HepG2 (cell line): Measurements from ENCODE around the gene PFAS. TPM values are rescaled to one million over a fixed set of nuclear protein-coding genes. Genes with fewer than 3 reads are reported as not detected.

Experiments
- BRD4 ChIP-seq: sonication (generic); formaldehyde crosslinking; IDR thresholded peaks from 2 replicates; pipeline ENCODE4 v1.4.0; 2020; ENCODE audit warnings: missing genetic modification reagents
- FOXA3 ChIP-seq: IDR thresholded peaks from 2 replicates; pipeline ENCODE4 v1.6.1; 2016; ENCODE audit warnings: missing genetic modification reagents, missing compliant biosample characterization
- KLF16 ChIP-seq, 2 experiments: sonication (generic) in 1 of 2; formaldehyde crosslinking in 1 of 2; IDR thresholded peaks; 2 replicates each; pipeline versions ENCODE4 v1.6.1 to v1.8.0; 2016 to 2023; ENCODE audit warnings: missing genetic modification reagents in 2 of 2, missing compliant biosample characterization in 1 of 2
- KMT2A ChIP-seq: sonication (generic); formaldehyde crosslinking; IDR thresholded peaks from 2 replicates; pipeline ENCODE4 v1.4.0; 2020; ENCODE audit warnings: missing genetic modification reagents
- MLLT10 ChIP-seq: sonication (generic); formaldehyde crosslinking; IDR thresholded peaks from 2 replicates; pipeline ENCODE4 v1.4.0; 2020; ENCODE audit warnings: missing genetic modification reagents
- MYC ChIP-seq: sonication (generic); formaldehyde crosslinking; IDR thresholded peaks from 2 replicates; pipeline ENCODE4 v1.9.0; 2021; ENCODE audit warnings: missing genetic modification reagents, borderline replicate concordance
- NCOA5 ChIP-seq: sonication (generic); formaldehyde crosslinking; IDR thresholded peaks from 2 replicates; pipeline ENCODE4 v1.4.0; 2020; ENCODE audit warnings: missing genetic modification reagents
- NPAS2 ChIP-seq: sonication (generic); formaldehyde crosslinking; IDR thresholded peaks from 2 replicates; pipeline ENCODE4 v1.8.0; 2022; ENCODE audit warnings: mild to moderate bottlenecking, missing genetic modification reagents, borderline replicate concordance
- RORA ChIP-seq: sonication (generic); formaldehyde crosslinking; IDR thresholded peaks from 2 replicates; pipeline ENCODE4 v1.5.0; 2020; ENCODE audit warnings: mild to moderate bottlenecking, missing genetic modification reagents, moderate library complexity
- SMARCE1 ChIP-seq: fragments of 450-650 bp; IDR thresholded peaks from 2 replicates; pipeline ENCODE4 v1.6.1; 2017; ENCODE audit warnings: borderline replicate concordance
- SP1 ChIP-seq, 2 experiments: fragments of 450-650 bp in 1 of 2; sonication (generic) in 1 of 2; formaldehyde crosslinking in 1 of 2; IDR thresholded peaks; 2 replicates each; pipeline versions ENCODE4 v1.4.0 to v1.6.1; 2016 to 2020; ENCODE audit warnings: missing genetic modification reagents in 1 of 2
- TARDBP ChIP-seq: sonication (generic); formaldehyde crosslinking; IDR thresholded peaks from 2 replicates; pipeline ENCODE4 v1.8.0; 2022; ENCODE audit warnings: mild to moderate bottlenecking, missing genetic modification reagents
- TGIF2 ChIP-seq: IDR thresholded peaks from 2 replicates; pipeline ENCODE4 v1.6.1; 2016; ENCODE audit warnings: control low read depth, missing compliant biosample characterization
- U2AF2 ChIP-seq: fragments of 200-400 bp; formaldehyde crosslinking; IDR thresholded peaks from 2 replicates; pipeline ENCODE4 v1.6.1; 2017; ENCODE audit warnings: low read depth, mild to moderate bottlenecking, low read length
- ZNF160 ChIP-seq: sonication (generic); formaldehyde crosslinking; IDR thresholded peaks from 2 replicates; pipeline ENCODE4 v1.8.0; 2022; ENCODE audit warnings: mild to moderate bottlenecking, inconsistent platforms, missing genetic modification reagents
- ZNF335 ChIP-seq: sonication (generic); formaldehyde crosslinking; IDR thresholded peaks from 2 replicates; pipeline ENCODE4 v1.4.0; 2020; ENCODE audit warnings: missing genetic modification reagents
- ZNF367 ChIP-seq: sonication (generic); formaldehyde crosslinking; IDR thresholded peaks from 2 replicates; pipeline ENCODE4 v1.4.0; 2020; ENCODE audit warnings: missing genetic modification reagents, borderline replicate concordance
- ZNF678 ChIP-seq: sonication (generic); formaldehyde crosslinking; IDR thresholded peaks from 2 replicates; pipeline ENCODE4 v1.4.0; 2020; ENCODE audit warnings: mild to moderate bottlenecking, missing genetic modification reagents
- ZNF891 ChIP-seq: sonication (generic); formaldehyde crosslinking; IDR thresholded peaks from 2 replicates; pipeline ENCODE4 v1.5.0; 2020; ENCODE audit warnings: mild to moderate bottlenecking, missing genetic modification reagents
- polyA plus RNA-seq, 8 experiments: library from polyadenylated mRNA; depleted of rRNA in 3 of 8; stranded (reverse) in 7 of 8; unstranded in 1 of 8; fragments of >200 nt; fragmentation: Illumina TruSeq in 4 of 8; extraction: Trizol in 4 of 8; gene quantifications; 2 replicates each; pipeline versions ENCODE4 v1.2.1 to v1.2.3, GENCODE V29; 2011 to 2016; ENCODE audit warnings: low read depth in 4 of 8, missing spikeins in 1 of 8, mixed read lengths in 1 of 8; ENCODE audit not compliant: insufficient read depth in 1 of 8
- total RNA-seq, 5 experiments: library from RNA; depleted of rRNA; stranded (reverse); fragments of >200 nt; fragmentation: Illumina TruSeq; extraction: Trizol; gene quantifications; 2 replicates each; pipeline ENCODE4 v1.2.3, GENCODE V29; 2016; ENCODE audit warnings: low read depth in 1 of 5
- TF ChIP-seq, protein P1 (sequence below): IDR thresholded peaks from 2 replicates; pipeline ENCODE4 v1.6.1; 2016; ENCODE audit warnings: low read depth
- TF ChIP-seq, protein P2 (sequence below): sonication (generic); formaldehyde crosslinking; IDR thresholded peaks from 2 replicates; pipeline ENCODE4 v1.4.0; 2020; ENCODE audit warnings: missing genetic modification reagents, borderline replicate concordance
- TF ChIP-seq, protein P3 (sequence below): IDR thresholded peaks from 2 replicates; pipeline ENCODE4 v1.6.1; 2016; ENCODE audit warnings: missing genetic modification reagents, missing compliant biosample characterization
- TF ChIP-seq, protein P4 (sequence below): sonication (generic); formaldehyde crosslinking; IDR thresholded peaks from 2 replicates; pipeline ENCODE4 v1.5.1; 2020; ENCODE audit warnings: missing genetic modification reagents, mild to moderate bottlenecking, borderline replicate concordance

Gene PFAS
- total and polyA plus RNA-seq, 2 of the 13 experiments (the other 11 are each of a cell fraction or from before 2014, with no cell fraction given): 49.4 to 58.2 TPM

DNA sequence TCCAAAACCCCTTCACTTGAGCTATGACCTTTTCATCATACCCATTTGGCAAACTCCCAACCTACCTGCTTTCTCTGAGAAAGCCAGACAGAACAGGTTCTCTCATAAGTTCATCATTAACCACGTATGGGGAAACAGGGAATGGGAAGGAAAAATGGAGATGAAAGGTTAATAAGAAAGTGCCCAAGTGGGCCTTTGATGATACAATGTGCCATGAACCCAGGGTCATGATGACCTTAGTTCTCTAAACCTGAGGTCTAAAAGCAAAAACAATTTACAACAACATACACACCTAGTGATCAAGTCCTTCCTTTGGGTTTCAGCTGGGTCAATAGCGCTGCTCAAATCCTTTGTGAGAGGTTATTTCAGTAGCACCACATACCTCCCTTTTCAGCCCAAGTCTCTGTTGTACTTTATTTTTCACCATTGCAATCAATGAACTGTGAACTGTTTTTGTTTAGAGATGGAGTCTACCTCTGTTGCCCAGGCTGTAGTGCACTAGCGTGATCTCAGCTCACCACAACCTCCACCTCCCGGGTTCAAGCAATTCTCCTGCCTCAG lies 24.9 kb downstream of the PFAS start (continued):
- TF ChIP-seq KMT2A (CRISPR knock-in tag) (no peak), TGIF2 (CRISPR knock-in tag) (no peak), ZNF335 (CRISPR knock-in tag) (no peak), MLLT10 (CRISPR knock-in tag) (no peak), SMARCE1 (no peak), MYC (CRISPR knock-in tag) (no peak), BRD4 (CRISPR knock-in tag) (no peak), ZNF678 (CRISPR knock-in tag) (no peak), RORA (CRISPR knock-in tag) (no peak), ZNF160 (CRISPR knock-in tag) (no peak), NCOA5 (0 out of 2 replicates have a peak, but pooled peaks have one; percentile 15), KLF16 (CRISPR knock-in tag; IDR thresholded peaks at IDR 0.05) (peak in 1 of 2 experiments; percentile 82; a peak in 2 of 4 replicates), SP1 (IDR thresholded peaks at IDR 0.05) (no peak), SP1 (CRISPR knock-in tag; IDR thresholded peaks at IDR 0.05) (no peak; the same call in 1 of the 2 replicates), ZNF367 (no peak), FOXA3 (CRISPR knock-in tag) (peak; percentile 85), TARDBP (CRISPR knock-in tag) (peak; percentile 60; the same call in 1 of the 2 replicates), NPAS2 (no peak), ZNF891 (CRISPR knock-in tag) (no peak), U2AF2 (no peak)
- TF ChIP-seq, protein P1, sequence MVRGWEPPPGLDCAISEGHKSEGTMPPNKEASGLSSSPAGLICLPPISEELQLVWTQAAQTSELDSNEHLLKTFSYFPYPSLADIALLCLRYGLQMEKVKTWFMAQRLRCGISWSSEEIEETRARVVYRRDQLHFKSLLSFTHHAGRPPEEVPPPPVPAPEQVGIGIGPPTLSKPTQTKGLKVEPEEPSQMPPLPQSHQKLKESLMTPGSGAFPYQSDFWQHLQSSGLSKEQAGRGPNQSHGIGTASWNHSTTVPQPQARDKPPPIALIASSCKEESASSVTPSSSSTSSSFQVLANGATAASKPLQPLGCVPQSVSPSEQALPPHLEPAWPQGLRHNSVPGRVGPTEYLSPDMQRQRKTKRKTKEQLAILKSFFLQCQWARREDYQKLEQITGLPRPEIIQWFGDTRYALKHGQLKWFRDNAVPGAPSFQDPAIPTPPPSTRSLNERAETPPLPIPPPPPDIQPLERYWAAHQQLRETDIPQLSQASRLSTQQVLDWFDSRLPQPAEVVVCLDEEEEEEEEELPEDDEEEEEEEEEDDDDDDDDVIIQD (CRISPR knock-in tag): peak; percentile 84
- TF ChIP-seq, protein P2, sequence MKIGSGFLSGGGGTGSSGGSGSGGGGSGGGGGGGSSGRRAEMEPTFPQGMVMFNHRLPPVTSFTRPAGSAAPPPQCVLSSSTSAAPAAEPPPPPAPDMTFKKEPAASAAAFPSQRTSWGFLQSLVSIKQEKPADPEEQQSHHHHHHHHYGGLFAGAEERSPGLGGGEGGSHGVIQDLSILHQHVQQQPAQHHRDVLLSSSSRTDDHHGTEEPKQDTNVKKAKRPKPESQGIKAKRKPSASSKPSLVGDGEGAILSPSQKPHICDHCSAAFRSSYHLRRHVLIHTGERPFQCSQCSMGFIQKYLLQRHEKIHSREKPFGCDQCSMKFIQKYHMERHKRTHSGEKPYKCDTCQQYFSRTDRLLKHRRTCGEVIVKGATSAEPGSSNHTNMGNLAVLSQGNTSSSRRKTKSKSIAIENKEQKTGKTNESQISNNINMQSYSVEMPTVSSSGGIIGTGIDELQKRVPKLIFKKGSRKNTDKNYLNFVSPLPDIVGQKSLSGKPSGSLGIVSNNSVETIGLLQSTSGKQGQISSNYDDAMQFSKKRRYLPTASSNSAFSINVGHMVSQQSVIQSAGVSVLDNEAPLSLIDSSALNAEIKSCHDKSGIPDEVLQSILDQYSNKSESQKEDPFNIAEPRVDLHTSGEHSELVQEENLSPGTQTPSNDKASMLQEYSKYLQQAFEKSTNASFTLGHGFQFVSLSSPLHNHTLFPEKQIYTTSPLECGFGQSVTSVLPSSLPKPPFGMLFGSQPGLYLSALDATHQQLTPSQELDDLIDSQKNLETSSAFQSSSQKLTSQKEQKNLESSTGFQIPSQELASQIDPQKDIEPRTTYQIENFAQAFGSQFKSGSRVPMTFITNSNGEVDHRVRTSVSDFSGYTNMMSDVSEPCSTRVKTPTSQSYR (CRISPR knock-in tag): peak; percentile 24; the same call in 1 of the 2 replicates
- TF ChIP-seq, protein P3, sequence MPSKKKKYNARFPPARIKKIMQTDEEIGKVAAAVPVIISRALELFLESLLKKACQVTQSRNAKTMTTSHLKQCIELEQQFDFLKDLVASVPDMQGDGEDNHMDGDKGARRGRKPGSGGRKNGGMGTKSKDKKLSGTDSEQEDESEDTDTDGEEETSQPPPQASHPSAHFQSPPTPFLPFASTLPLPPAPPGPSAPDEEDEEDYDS (CRISPR knock-in tag): peak; percentile 59; the same call in 1 of the 2 replicates
- TF ChIP-seq, protein P4, sequence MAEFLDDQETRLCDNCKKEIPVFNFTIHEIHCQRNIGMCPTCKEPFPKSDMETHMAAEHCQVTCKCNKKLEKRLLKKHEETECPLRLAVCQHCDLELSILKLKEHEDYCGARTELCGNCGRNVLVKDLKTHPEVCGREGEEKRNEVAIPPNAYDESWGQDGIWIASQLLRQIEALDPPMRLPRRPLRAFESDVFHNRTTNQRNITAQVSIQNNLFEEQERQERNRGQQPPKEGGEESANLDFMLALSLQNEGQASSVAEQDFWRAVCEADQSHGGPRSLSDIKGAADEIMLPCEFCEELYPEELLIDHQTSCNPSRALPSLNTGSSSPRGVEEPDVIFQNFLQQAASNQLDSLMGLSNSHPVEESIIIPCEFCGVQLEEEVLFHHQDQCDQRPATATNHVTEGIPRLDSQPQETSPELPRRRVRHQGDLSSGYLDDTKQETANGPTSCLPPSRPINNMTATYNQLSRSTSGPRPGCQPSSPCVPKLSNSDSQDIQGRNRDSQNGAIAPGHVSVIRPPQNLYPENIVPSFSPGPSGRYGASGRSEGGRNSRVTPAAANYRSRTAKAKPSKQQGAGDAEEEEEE: no peak
